WTC11 (cell line): ENCODE data around the gene P2RX3. TPM values are rescaled to one million over a fixed set of nuclear protein-coding genes. Genes with fewer than 3 reads are reported as not detected.

Source experiments
- ATAC-seq: fragments of 200-7000 bp; cut with Tn5 transposase; 2 replicates; pipeline ENCODE4 v1.10.0; 2021; ENCODE audit warnings: mild to moderate bottlenecking, moderate library complexity
- CTCF ChIA-PET: fragments of 300-600 bp; sonication (Branson Sonifier 250); formaldehyde crosslinking; loops from one replicate; lab custom pipeline; 2021; ENCODE audit warnings: antibody characterized with exemption; lab: Charles Lee
- POLR2A ChIA-PET: fragments of 350-600 bp; sonication (Branson Sonifier 250); formaldehyde crosslinking; loops from one replicate; lab custom pipeline; 2021; ENCODE audit warnings: antibody characterized with exemption; lab: Charles Lee
- DNase-seq: peaks from one replicate; pipeline ENCODE4 v3.0.0; 2021; ENCODE audit warnings: low spot score
- H3K27ac Mint-ChIP-seq: 2 replicates; pipeline ENCODE4 v1.8.0; 2021; ENCODE audit warnings: mixed read lengths
- H3K27me3 Mint-ChIP-seq: 2 replicates; pipeline ENCODE4 v1.8.0; 2021; ENCODE audit warnings: low read depth, mild to moderate bottlenecking, moderate library complexity, mixed read lengths
- H3K36me3 Mint-ChIP-seq: 2 replicates; pipeline ENCODE4 v1.8.0; 2021; ENCODE audit warnings: mixed read lengths
- H3K4me1 Mint-ChIP-seq: 2 replicates; pipeline ENCODE4 v1.8.0; 2022; ENCODE audit warnings: mixed read lengths
- H3K4me3 Mint-ChIP-seq: 2 replicates; pipeline ENCODE4 v1.8.0; 2021; ENCODE audit warnings: mild to moderate bottlenecking, moderate library complexity, mixed read lengths
- H3K9me3 Mint-ChIP-seq: 2 replicates; pipeline ENCODE4 v1.8.0; 2021; ENCODE audit warnings: mixed read lengths
- AR ChIP-seq: fragments of 250-450 bp; sonication (Bioruptor Pico); IDR thresholded peaks from 2 replicates; pipeline ENCODE4 v1.9.0; 2021; ENCODE audit warnings: mild to moderate bottlenecking
- ATF1 ChIP-seq: sonication (generic); formaldehyde crosslinking; IDR thresholded peaks from 2 replicates; pipeline ENCODE4 v1.8.1; 2023; ENCODE audit warnings: mild to moderate bottlenecking, moderate library complexity, missing genetic modification reagents
- E2F5 ChIP-seq: sonication (generic); formaldehyde crosslinking; IDR thresholded peaks from 2 replicates; pipeline ENCODE4 v1.8.1; 2022; ENCODE audit warnings: mild to moderate bottlenecking, moderate library complexity, missing genetic modification reagents
- FOXJ3 ChIP-seq: sonication (generic); formaldehyde crosslinking; IDR thresholded peaks from 2 replicates; pipeline ENCODE4 v1.9.0; 2021; ENCODE audit warnings: missing genetic modification reagents, mild to moderate bottlenecking, borderline replicate concordance
- GRHL2 ChIP-seq: fragments of 250-450 bp; sonication (Bioruptor Pico); IDR thresholded peaks from 2 replicates; pipeline ENCODE4 v1.8.0; 2022; ENCODE audit warnings: mild to moderate bottlenecking, moderate library complexity; ENCODE audit not compliant: insufficient replicate concordance, severe bottlenecking
- MLX ChIP-seq: sonication (generic); formaldehyde crosslinking; IDR thresholded peaks from 2 replicates; pipeline ENCODE4 v1.8.1; 2023; ENCODE audit warnings: mild to moderate bottlenecking, missing genetic modification reagents, moderate library complexity
- TP53 ChIP-seq: sonication (generic); formaldehyde crosslinking; IDR thresholded peaks from 2 replicates; pipeline ENCODE4 v1.8.1; 2023; ENCODE audit warnings: mild to moderate bottlenecking, missing genetic modification reagents
- ZNF396 ChIP-seq: fragments of 250-450 bp; sonication (Bioruptor Pico); IDR thresholded peaks from 2 replicates; pipeline ENCODE4 v1.8.0; 2021; ENCODE audit warnings: mild to moderate bottlenecking, moderate library complexity, borderline replicate concordance
- total RNA-seq: library from RNA; stranded (reverse); gene quantifications from 3 replicates; pipeline ENCODE4 v1.2.3, GENCODE V29; 2021
- TF ChIP-seq, protein P1 (sequence below): sonication (generic); formaldehyde crosslinking; IDR thresholded peaks from 2 replicates; pipeline ENCODE4 v1.8.1; 2022; ENCODE audit warnings: mild to moderate bottlenecking, missing genetic modification reagents, moderate library complexity, borderline replicate concordance
- TF ChIP-seq, protein P2 (sequence below): sonication (generic); formaldehyde crosslinking; conservative IDR thresholded peaks from 2 replicates; pipeline ENCODE4 v1.8.1; 2023; ENCODE audit warnings: mild to moderate bottlenecking, low read depth, missing genetic modification reagents, moderate library complexity
- TF ChIP-seq, protein P3 (sequence below): sonication (generic); formaldehyde crosslinking; conservative IDR thresholded peaks from 2 replicates; pipeline ENCODE4 v1.8.1; 2022; ENCODE audit warnings: mild to moderate bottlenecking, missing genetic modification reagents
- TF ChIP-seq, protein P4 (sequence below): sonication (generic); formaldehyde crosslinking; IDR thresholded peaks from 2 replicates; pipeline ENCODE4 v1.8.1; 2023; ENCODE audit warnings: mild to moderate bottlenecking, missing genetic modification reagents
- TF ChIP-seq, protein P5 (sequence below): sonication (generic); formaldehyde crosslinking; IDR thresholded peaks from 2 replicates; pipeline ENCODE4 v1.8.0; 2023; ENCODE audit warnings: missing genetic modification reagents

Gene P2RX3
- total RNA-seq, 1 experiment from 2014 or later: 0.26 TPM

DNA sequence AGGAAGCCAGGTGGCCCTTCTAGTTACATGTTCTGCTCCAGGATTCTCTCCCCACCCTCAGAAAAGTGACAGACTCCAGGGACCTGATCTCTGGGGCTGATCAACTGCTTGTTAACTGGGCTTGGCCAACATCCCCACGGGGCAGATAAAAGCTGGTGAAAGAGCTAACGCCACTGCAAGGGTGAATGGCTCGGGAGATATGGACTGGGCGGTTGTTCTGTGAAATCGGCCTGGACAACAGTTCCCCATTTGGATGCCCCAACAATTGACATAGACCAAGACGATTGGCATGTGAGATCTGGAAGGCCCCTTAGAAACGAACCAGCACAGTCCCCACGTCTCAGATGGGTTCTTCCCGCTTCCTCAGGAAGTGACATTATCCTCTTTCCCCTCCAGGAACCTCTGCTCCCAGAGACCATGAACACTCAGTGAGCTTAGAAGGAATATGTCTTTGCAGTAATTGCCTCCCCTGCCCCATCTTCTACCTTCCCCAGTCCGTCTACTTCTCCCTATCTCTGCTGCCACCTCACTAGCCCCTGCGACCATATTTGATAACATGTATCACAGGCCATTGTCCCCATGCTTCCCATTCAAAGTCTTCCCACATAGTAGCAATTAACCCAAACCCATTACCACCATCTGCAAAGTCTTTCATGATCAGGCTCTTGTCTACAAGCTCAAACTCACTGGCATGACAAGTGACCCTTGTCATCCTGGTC lies 57.9 kb downstream of the P2RX3 start:
- no peak for ATAC-seq
- Mint-ChIP-seq H3K4me3 (no peak overlapping the region), H3K4me1 (no peaks in the 10 kb centered on the region), H3K27me3 (peaks cover 7% of the 10 kb centered on the region), H3K9me3 (no peaks in the 10 kb centered on the region), H3K36me3 (no peaks in the 10 kb centered on the region)
- no peak for DNase-seq
- CTCF ChIA-PET: no interaction called here
- POLR2A ChIA-PET: no interaction called here
- TF ChIP-seq AR (CRISPR knock-in tag) (no peak), MLX (no peak), ATF1 (CRISPR knock-in tag) (no peak), GRHL2 (CRISPR knock-in tag) (no peak), ZNF396 (CRISPR knock-in tag) (no peak), FOXJ3 (CRISPR knock-in tag) (no peak), TP53 (CRISPR knock-in tag) (no peak), E2F5 (no peak)
- TF ChIP-seq, protein P1, sequence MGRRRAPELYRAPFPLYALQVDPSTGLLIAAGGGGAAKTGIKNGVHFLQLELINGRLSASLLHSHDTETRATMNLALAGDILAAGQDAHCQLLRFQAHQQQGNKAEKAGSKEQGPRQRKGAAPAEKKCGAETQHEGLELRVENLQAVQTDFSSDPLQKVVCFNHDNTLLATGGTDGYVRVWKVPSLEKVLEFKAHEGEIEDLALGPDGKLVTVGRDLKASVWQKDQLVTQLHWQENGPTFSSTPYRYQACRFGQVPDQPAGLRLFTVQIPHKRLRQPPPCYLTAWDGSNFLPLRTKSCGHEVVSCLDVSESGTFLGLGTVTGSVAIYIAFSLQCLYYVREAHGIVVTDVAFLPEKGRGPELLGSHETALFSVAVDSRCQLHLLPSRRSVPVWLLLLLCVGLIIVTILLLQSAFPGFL: no peak
- TF ChIP-seq, protein P2, sequence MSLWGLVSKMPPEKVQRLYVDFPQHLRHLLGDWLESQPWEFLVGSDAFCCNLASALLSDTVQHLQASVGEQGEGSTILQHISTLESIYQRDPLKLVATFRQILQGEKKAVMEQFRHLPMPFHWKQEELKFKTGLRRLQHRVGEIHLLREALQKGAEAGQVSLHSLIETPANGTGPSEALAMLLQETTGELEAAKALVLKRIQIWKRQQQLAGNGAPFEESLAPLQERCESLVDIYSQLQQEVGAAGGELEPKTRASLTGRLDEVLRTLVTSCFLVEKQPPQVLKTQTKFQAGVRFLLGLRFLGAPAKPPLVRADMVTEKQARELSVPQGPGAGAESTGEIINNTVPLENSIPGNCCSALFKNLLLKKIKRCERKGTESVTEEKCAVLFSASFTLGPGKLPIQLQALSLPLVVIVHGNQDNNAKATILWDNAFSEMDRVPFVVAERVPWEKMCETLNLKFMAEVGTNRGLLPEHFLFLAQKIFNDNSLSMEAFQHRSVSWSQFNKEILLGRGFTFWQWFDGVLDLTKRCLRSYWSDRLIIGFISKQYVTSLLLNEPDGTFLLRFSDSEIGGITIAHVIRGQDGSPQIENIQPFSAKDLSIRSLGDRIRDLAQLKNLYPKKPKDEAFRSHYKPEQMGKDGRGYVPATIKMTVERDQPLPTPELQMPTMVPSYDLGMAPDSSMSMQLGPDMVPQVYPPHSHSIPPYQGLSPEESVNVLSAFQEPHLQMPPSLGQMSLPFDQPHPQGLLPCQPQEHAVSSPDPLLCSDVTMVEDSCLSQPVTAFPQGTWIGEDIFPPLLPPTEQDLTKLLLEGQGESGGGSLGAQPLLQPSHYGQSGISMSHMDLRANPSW (CRISPR knock-in tag): no peak
- TF ChIP-seq, protein P3, sequence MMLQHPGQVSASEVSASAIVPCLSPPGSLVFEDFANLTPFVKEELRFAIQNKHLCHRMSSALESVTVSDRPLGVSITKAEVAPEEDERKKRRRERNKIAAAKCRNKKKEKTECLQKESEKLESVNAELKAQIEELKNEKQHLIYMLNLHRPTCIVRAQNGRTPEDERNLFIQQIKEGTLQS (CRISPR knock-in tag): no peak
- TF ChIP-seq, protein P4, sequence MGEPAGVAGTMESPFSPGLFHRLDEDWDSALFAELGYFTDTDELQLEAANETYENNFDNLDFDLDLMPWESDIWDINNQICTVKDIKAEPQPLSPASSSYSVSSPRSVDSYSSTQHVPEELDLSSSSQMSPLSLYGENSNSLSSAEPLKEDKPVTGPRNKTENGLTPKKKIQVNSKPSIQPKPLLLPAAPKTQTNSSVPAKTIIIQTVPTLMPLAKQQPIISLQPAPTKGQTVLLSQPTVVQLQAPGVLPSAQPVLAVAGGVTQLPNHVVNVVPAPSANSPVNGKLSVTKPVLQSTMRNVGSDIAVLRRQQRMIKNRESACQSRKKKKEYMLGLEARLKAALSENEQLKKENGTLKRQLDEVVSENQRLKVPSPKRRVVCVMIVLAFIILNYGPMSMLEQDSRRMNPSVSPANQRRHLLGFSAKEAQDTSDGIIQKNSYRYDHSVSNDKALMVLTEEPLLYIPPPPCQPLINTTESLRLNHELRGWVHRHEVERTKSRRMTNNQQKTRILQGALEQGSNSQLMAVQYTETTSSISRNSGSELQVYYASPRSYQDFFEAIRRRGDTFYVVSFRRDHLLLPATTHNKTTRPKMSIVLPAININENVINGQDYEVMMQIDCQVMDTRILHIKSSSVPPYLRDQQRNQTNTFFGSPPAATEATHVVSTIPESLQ (CRISPR knock-in tag): no peak
- TF ChIP-seq, protein P5, sequence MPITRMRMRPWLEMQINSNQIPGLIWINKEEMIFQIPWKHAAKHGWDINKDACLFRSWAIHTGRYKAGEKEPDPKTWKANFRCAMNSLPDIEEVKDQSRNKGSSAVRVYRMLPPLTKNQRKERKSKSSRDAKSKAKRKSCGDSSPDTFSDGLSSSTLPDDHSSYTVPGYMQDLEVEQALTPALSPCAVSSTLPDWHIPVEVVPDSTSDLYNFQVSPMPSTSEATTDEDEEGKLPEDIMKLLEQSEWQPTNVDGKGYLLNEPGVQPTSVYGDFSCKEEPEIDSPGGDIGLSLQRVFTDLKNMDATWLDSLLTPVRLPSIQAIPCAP (CRISPR knock-in tag): no peak
- TF ChIP-seq, all 79 proteins: peak for 0
- H3K27ac Mint-ChIP-seq: no peak overlapping the region
